Upper lobe of left lung (tissue), 4 donors: Measurements from ENCODE around the gene PPP1R13L.

Experiments used
- EP300 ChIP-seq, 4 donors: sonication (generic); formaldehyde crosslinking; IDR thresholded peaks; one replicate each; pipeline ENCODE4 v1.5.1; 2017; ENCODE audit warnings: antibody characterized with exemption in 4 of 4, control low read depth in 2 of 4
- POLR2A ChIP-seq, 4 donors: fragments of 450-650 bp; IDR thresholded peaks; one replicate each; pipeline ENCODE4 v1.5.1; 2016 to 2017; ENCODE audit warnings: antibody characterized with exemption in 4 of 4, mild to moderate bottlenecking in 2 of 4
- POLR2AphosphoS5 ChIP-seq, 2 donors: sonication (generic); formaldehyde crosslinking; IDR thresholded peaks; one replicate each; pipeline ENCODE4 v1.5.1; 2017; ENCODE audit warnings: antibody characterized with exemption in 2 of 2
- TF ChIP-seq, protein P1 (sequence below), 6 experiments: fragments of 450-650 bp in 4 of 6; fragments of 200-600 bp in 2 of 6; sonication (generic) in 2 of 6; IDR thresholded peaks; one replicate each; pipeline ENCODE4 v1.5.1; 2016 to 2019; ENCODE audit warnings: antibody characterized with exemption in 6 of 6

GRCh38 chr19:45446944-45447343 is 42.1 kb upstream of the PPP1R13L start:
- TF ChIP-seq, protein P1, sequence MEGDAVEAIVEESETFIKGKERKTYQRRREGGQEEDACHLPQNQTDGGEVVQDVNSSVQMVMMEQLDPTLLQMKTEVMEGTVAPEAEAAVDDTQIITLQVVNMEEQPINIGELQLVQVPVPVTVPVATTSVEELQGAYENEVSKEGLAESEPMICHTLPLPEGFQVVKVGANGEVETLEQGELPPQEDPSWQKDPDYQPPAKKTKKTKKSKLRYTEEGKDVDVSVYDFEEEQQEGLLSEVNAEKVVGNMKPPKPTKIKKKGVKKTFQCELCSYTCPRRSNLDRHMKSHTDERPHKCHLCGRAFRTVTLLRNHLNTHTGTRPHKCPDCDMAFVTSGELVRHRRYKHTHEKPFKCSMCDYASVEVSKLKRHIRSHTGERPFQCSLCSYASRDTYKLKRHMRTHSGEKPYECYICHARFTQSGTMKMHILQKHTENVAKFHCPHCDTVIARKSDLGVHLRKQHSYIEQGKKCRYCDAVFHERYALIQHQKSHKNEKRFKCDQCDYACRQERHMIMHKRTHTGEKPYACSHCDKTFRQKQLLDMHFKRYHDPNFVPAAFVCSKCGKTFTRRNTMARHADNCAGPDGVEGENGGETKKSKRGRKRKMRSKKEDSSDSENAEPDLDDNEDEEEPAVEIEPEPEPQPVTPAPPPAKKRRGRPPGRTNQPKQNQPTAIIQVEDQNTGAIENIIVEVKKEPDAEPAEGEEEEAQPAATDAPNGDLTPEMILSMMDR (IDR thresholded peaks at IDR 0.05), result no peak
- no peak for TF ChIP-seq EP300 (IDR thresholded peaks at IDR 0.05)
- TF ChIP-seq POLR2A (IDR thresholded peaks at IDR 0.05), result no peak
- TF ChIP-seq POLR2AphosphoS5 (IDR thresholded peaks at IDR 0.05), result no peak
